Nephron (organoid): ENCODE results near the gene TAF3.

Experiments
- H3K27ac Mint-ChIP-seq, 3 experiments: 2 replicates each; pipeline ENCODE4 v1.8.0; 2020; ENCODE audit warnings: mixed read lengths in 3 of 3, mild to moderate bottlenecking in 2 of 3, moderate library complexity in 1 of 3
- H3K27me3 Mint-ChIP-seq: 2 replicates; pipeline ENCODE4 v1.8.0; 2021; ENCODE audit warnings: low read depth, mild to moderate bottlenecking, moderate library complexity, mixed read lengths
- H3K36me3 Mint-ChIP-seq: 2 replicates; pipeline ENCODE4 v1.8.0; 2020; ENCODE audit warnings: low read depth, mixed read lengths
- H3K4me1 Mint-ChIP-seq: 2 replicates; pipeline ENCODE4 v1.8.0; 2020; ENCODE audit warnings: mixed read lengths
- H3K4me3 Mint-ChIP-seq, 3 experiments: 2 replicates each; pipeline ENCODE4 v1.8.0; 2020; ENCODE audit warnings: mild to moderate bottlenecking in 3 of 3, mixed read lengths in 3 of 3, moderate library complexity in 2 of 3
- H3K9me3 Mint-ChIP-seq: 2 replicates; pipeline ENCODE4 v1.8.0; 2020; ENCODE audit warnings: mixed read lengths
- TF ChIP-seq, protein P1 (sequence below), 3 experiments: fragments of 200-600 bp; sonication (generic); IDR thresholded peaks; one replicate each; pipeline ENCODE4 v1.5.0; 2021; ENCODE audit warnings: antibody characterized with exemption in 3 of 3; ENCODE audit not compliant: unreplicated experiment in 3 of 3

TAF3 gene

DNA sequence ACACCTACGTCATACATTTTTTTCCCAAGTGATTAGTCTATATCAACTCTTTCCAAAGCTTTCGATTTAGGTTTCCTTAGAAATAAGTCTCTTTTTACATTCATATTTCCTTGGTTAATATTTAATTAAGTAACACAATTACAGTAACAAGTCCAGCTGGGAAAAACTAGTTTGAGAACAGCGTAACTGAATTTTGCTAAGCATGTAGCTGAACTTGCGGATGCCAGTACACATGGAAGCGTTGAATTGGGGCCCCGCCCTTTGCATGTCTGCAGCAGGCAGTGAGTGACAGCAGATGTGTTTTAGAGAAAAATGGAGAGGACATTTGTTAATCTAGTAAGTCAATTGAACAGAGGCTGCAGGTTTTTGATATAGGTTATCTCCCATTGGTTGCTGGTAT is 72.5 kb downstream of the TAF3 start:
- TF ChIP-seq, protein P1, sequence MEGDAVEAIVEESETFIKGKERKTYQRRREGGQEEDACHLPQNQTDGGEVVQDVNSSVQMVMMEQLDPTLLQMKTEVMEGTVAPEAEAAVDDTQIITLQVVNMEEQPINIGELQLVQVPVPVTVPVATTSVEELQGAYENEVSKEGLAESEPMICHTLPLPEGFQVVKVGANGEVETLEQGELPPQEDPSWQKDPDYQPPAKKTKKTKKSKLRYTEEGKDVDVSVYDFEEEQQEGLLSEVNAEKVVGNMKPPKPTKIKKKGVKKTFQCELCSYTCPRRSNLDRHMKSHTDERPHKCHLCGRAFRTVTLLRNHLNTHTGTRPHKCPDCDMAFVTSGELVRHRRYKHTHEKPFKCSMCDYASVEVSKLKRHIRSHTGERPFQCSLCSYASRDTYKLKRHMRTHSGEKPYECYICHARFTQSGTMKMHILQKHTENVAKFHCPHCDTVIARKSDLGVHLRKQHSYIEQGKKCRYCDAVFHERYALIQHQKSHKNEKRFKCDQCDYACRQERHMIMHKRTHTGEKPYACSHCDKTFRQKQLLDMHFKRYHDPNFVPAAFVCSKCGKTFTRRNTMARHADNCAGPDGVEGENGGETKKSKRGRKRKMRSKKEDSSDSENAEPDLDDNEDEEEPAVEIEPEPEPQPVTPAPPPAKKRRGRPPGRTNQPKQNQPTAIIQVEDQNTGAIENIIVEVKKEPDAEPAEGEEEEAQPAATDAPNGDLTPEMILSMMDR (IDR thresholded peaks at IDR 0.05; ENCODE audit: unreplicated experiment in 3 of 3) = no peak
- Mint-ChIP-seq H3K27me3 (no peaks in the 10 kb centered on the region), H3K4me3 (no peak overlapping the region), H3K36me3 (no peaks in the 10 kb centered on the region), H3K9me3 (no peaks in the 10 kb centered on the region), H3K27ac (no peak overlapping the region), H3K4me1 (peaks cover 17% of the 10 kb centered on the region)

DNA sequence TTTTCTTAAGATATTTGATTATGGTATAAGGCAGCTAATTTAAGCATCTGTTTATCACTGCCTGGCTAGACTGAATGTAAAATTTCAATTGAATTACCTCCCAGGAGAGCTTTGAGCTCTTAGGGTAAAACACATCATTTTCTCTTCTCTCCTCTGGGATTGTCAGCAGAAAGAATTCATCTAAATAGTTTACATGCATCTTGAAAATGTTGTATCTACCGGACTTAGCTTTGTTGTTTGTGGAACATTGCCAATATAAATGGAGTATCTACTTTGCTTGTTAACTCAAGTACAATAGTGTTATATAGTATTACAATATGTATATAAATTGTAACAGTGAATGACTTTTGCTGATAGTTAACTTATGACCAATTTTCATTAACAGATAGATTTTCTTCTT is 73.3 kb downstream of the TAF3 start:
- Mint-ChIP-seq H3K27ac (no peak overlapping the region), H3K4me3 (no peak overlapping the region), H3K4me1 (peaks cover 23% of the 10 kb centered on the region), H3K27me3 (no peaks in the 10 kb centered on the region), H3K36me3 (peaks cover 5% of the 10 kb centered on the region), H3K9me3 (no peaks in the 10 kb centered on the region)
- TF ChIP-seq, protein P1 (IDR thresholded peaks at IDR 0.05; ENCODE audit: unreplicated experiment in 3 of 3) = no peak

DNA sequence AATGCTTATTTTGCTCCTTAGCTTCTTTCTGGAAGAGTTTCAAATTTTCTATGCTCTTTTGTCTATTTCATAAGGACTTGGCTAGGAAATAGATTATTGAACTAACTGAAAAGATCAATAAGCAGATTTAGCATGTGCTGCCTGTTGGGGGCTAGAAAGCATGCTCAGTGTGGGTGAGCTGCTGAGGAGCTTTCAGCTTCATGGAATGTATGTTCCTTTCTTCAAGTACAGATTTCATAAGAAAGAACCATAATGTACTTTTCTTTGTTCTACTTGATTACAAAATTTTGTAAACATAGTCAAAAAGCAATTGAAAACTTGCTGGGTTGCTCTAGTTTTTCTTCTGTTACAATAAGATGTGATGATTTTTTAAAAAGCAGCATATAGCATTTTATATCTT is 73.8 kb downstream of the TAF3 start:
- no peaks in the 10 kb centered on the region for H3K27me3 Mint-ChIP-seq
- H3K9me3 Mint-ChIP-seq = no peaks in the 10 kb centered on the region
- H3K4me3 Mint-ChIP-seq = no peak overlapping the region
- TF ChIP-seq, protein P1 (IDR thresholded peaks at IDR 0.05; ENCODE audit: unreplicated experiment in 3 of 3) = no peak
- H3K4me1 Mint-ChIP-seq = peaks cover 24% of the 10 kb centered on the region
- H3K36me3 Mint-ChIP-seq = peaks cover 10% of the 10 kb centered on the region
- no peak overlapping the region for H3K27ac Mint-ChIP-seq

DNA sequence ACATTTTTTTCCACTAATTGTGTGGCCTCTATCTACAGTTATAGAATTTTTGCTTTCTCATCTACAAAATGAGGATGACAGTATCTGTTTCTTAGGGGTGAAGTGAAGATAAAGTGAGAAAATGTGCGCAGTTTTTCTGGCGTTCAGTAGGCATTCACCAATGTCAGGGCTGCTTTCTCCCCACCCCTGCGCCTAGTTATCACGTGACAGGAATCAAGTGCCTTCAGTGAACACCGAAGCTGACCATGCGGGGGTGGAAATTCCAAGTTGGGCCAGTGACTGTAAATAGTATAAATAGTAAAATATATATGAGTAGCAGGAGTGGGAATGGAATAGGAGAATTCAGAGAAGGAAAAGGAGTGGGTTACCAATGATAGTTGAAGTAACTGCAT is 77.4 kb downstream of the TAF3 start:
- Mint-ChIP-seq H3K9me3 (no peaks in the 10 kb centered on the region), H3K4me3 (no peak overlapping the region), H3K4me1 (peaks cover 18% of the 10 kb centered on the region), H3K27me3 (no peaks in the 10 kb centered on the region), H3K36me3 (peaks cover 25% of the 10 kb centered on the region), H3K27ac (no peak overlapping the region)
- TF ChIP-seq, protein P1 (IDR thresholded peaks at IDR 0.05; ENCODE audit: unreplicated experiment in 3 of 3) = no peak

DNA sequence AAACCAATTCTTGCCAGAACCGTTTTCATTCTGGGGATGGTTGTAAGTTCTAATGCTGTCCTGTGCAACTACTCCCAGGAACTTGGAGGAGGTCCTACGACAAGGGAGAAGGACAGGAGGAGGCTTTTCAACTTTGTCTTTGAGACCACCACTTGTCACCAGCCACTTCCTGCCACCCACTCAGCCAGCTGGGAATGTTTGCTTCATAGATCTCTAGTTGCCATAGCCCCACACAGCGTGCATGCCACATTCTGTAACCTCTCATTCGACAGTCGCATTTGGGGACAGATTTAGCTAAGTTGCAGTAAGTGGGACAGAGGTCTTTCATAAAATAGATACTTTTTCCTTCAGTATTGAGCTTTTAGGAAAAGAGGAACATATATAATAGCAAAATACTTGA is 78.0 kb downstream of the TAF3 start:
- H3K36me3 Mint-ChIP-seq = peaks cover 25% of the 10 kb centered on the region
- TF ChIP-seq, protein P1 (IDR thresholded peaks at IDR 0.05; ENCODE audit: unreplicated experiment in 3 of 3) = no peak
- H3K27ac Mint-ChIP-seq = no peak overlapping the region
- no peaks in the 10 kb centered on the region for H3K9me3 Mint-ChIP-seq
- peaks cover 18% of the 10 kb centered on the region for H3K4me1 Mint-ChIP-seq
- no peak overlapping the region for H3K4me3 Mint-ChIP-seq
- H3K27me3 Mint-ChIP-seq = no peaks in the 10 kb centered on the region

DNA sequence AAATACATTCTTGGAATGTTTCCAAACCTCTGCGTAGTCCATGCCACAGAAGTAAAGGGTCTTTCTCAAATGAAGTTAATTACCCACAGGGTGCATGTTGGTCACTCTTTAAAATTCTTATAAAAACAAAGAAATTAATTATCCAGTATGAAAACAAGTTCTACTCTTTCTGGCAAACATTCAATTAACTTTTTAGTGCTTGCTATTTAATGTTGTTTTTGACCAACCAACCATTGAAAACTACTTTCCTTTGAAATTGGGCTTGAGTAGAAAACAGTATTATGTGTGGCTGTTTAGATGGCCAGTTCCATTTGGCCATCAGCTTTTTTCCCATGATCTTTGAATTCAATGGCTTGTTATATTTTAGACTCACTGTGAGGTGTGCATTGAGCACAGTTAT is 83.0 kb downstream of the TAF3 start:
- no peaks in the 10 kb centered on the region for H3K9me3 Mint-ChIP-seq
- peaks cover 24% of the 10 kb centered on the region for H3K36me3 Mint-ChIP-seq
- no peak overlapping the region for H3K27ac Mint-ChIP-seq
- no peak overlapping the region for H3K4me3 Mint-ChIP-seq
- peaks cover 4% of the 10 kb centered on the region for H3K4me1 Mint-ChIP-seq
- TF ChIP-seq, protein P1 (IDR thresholded peaks at IDR 0.05; ENCODE audit: unreplicated experiment in 3 of 3) = no peak
- H3K27me3 Mint-ChIP-seq = no peaks in the 10 kb centered on the region
